Activated CD4-positive, alpha-beta T cell treated with anti-CD3 and anti-CD28 coated beads, Interleukin-2, amount 50 U/mL, for 48 hours (primary cell): ENCODE data around the gene PCP2.

ENCODE experiments used
- DNase-seq, 2 experiments: peaks; one replicate each; pipeline ENCODE4 v3.0.0-alpha.2; 2020

Gene PCP2

DNA sequence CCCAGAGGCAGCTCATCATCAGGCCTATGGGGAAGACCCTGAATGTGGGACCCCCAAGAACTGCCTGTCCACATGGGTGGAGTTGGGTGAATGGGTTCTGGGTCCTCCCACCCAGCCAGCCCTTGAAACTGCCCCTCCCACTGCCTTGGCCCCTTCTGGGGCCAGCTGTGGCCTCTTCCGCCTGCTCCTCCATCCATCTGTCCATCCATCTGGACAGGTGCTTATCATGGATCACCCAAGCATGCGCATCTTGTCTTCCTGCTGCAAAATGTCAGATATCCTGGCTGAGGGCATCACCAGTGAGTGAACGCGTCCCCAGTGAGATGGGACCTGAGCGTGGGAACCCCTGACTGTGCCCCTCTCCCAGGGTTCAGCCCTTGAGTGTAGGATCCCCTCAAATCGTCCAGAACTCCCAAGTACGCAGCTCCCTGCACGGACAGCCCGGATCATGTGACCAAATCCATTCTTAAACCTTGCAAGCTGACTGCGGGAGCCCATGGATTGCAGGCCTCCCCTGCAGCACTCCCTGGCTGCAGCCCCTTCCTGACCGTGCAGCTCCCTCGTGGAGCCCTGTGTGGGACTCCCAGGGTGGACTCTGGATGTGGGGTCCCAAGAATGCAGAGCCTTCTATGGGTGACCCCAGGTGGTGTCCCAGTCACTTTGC is 5.4 kb upstream of the PCP2 start:
- DNase-seq, result no peak

DNA sequence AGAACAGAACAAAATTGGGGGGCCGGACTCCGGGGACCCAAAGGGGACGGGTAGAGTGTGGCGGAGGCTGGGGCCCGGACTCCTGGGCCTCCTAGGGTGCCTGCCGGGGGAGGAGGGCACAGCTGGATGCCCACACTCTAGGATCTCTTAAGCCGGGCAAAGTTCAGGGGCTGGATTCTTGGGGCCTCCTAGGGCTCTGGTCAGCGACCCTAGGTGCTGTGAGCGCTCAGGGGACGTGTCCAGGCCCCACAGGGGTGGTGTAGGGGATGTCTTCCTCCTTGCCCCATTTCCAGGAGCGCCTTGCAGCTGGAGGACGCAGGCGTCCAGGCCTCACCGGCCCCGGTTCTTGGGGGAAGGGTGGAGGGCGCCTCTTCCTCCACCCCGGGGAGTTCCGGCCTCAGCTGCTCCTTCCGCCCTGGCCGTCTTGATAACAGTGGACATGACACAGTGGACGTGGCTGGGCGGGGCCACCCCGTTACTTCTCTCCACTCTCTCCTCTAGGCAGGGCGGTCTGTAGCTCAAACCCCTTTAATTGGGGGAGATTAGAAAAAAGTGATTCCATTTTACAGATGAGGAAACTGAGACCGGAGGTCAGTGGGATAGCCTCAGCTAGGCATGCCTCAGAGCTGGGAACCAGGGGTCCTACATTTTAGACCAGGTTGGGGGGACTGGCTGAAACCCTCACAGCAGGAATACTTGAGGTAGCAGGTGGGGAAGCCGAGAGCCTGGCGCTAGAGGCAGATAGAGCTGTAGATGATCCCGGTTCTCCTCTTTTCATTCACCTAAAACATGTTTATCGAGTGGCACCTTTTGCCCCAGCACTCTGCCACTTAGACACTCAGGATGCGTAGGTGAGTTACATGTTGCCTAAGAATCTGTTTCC is 4.1 kb upstream of the PCP2 start:
- DNase-seq, result peak; percentile 12 to 24

DNA sequence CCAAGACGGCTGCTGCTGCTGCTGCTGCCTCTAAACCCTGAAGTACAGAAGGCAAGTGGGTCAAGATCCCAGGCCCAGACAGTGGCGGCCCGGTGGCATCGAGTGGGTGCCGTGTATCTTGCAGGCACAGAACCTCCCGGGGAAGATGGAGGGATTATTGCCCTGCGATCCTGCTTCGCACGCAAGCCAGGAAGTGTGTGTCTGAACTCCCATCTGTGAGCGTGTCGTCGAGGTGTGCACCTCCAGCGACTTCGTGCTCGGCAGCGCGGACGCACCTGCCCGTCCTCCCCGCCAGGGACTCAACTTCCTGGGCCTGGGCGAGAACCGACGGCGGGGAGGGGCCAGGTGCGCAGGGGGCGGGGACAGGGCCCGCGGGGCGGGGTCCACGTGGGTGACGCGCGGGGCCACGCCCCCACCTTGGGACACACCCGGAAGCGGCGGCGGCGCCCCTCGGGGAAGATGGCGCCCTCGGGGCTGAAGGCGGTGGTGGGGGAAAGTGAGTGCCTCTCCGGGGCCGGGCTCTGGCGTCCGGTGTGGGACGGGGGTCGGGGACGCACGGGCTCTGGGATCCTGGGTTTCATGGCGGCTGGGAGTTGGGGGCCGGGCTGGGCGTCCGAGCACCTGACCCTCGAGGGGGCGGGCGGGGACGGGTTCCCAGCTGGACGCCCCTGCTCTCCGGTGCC is 3.3 kb upstream of the PCP2 start, which contains the start of gene STXBP2:
STXBP2 (plus strand) TSS at position 420 of the 683 bp plus-strand sequence; CDS start at position 460, 40 bp downstream.
- DNase-seq, result peak; percentile 91

GRCh38 chr19:7636317-7636690 is 2.8 kb upstream of the PCP2 start:
- no peak for DNase-seq

GRCh38 chr19:7635670-7636069 is 2.2 kb upstream of the PCP2 start:
- DNase-seq, result no peak

GRCh38 chr19:7632340-7633203 is 947 bp downstream of the PCP2 start:
- no peak for DNase-seq

GRCh38 chr19:7631577-7631976 is 1.9 kb downstream of the PCP2 start:
- DNase-seq, result no peak

- peak; percentile 91 to 94 for DNase-seq
Observed at GRCh38 chr19:7629347-7630054, 4.0 kb downstream of the PCP2 start, which contains the start of the genes PET100 and XAB2. PET100 (plus strand) TSS chr19:7629793; CDS start chr19:7629834, 41 bp downstream. XAB2 (minus strand) TSS chr19:7629545; CDS start chr19:7629527, 18 bp downstream.

DNA sequence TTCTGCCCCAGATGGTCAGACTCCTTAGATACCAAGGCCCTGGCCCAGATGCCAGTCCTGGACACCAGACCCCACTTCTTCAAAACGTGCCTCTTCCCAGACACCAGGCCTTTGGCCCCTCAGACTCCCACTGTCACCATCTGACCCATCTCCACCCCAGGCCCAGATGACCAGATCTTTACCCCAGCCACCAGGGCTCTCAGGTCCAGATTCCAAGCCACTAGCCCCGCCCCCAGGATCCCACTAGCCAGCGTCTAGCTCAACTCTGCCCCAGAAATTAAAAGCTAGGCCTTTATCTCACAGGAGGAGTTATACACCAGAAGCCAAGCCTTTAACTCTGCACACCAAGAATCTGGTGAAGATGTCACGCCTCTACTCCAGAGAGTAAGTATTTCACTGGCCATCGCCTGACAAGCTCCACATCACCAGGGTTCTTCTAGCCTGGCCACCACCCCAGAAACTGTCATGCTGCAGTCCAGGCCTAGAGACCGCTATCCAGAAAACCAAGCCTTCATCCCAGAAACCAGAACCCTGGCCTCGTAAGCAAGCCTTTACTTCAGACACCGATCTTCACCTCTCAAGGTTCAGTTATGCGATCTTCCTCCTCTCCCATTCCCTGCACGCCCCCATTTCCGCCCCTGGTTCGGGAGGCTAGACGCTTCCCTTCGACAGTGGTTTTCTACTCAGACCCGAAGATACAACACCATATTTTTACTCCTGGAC is 4.8 kb downstream of the PCP2 start:
- no peak for DNase-seq

GRCh38 chr19:7627166-7627565 is 6.4 kb downstream of the PCP2 start:
- no peak for DNase-seq

GRCh38 chr19:7625763-7626372 is 7.7 kb downstream of the PCP2 start:
- no peak for DNase-seq

- DNase-seq, result no peak
Observed at GRCh38 chr19:7624810-7625209, 8.7 kb downstream of the PCP2 start.

- no peak for DNase-seq
Observed at GRCh38 chr19:7623725-7624603, 9.6 kb downstream of the PCP2 start.

GRCh38 chr19:7622933-7623685 is 10.4 kb downstream of the PCP2 start:
- no peak for DNase-seq

GRCh38 chr19:7620442-7621412 is 12.8 kb downstream of the PCP2 start:
- DNase-seq, result no peak

DNA sequence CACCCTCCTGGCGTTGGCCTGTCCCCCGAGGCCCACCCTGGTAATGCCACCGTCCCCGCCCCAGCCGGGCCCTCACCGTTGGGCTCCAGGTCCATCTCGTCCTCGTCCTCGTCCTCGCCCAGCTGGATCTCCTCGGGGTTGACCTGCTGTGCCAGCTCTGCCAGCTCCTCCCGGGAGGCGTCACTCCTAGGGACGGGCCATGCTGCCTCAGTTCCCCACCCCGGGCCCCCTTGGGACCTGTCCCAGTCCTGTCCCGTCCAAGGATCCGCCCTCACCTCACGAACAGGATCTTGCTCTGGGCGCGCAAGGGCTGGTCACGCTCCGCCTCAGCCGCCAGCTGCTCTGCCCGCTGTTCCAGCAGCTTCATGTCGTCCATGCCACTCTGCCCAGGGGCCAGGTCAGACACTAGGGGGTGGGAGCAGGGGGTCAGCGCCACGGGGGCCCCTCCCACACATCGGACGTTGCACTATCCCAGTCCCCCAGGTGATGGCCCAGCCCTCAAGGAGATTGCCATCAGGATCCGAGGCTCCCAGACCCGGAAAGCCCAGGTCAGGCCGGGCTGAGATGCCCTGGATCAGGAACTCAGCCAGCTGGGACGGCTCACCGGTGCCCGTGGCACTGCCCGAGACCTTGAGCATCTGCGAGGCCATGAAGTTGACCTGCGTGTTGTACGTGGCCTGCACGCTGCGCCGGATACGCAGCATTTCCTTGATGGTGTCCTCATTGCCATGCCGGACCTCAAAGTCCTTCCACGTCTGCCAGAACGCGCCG is 13.7 kb downstream of the PCP2 start:
- DNase-seq, result no peak
